OCI-LY3 (cell line): ENCODE results near the gene GTF3C5.

Source experiments
- EZH2phosphoT487 ChIP-seq: fragments of 200-600 bp; shearing (Covaris generic); IDR thresholded peaks from 2 replicates; pipeline ENCODE4 v1.6.1; 2018; ENCODE audit warnings: antibody characterized with exemption, mixed run types, low read depth
- TF ChIP-seq, protein P1 (sequence below): fragments of 200-600, 300-600 bp; sonication (generic); IDR thresholded peaks from 2 replicates; pipeline ENCODE4 v1.5.1; 2014; ENCODE audit warnings: antibody characterized with exemption, low read length, low read depth

DNA sequence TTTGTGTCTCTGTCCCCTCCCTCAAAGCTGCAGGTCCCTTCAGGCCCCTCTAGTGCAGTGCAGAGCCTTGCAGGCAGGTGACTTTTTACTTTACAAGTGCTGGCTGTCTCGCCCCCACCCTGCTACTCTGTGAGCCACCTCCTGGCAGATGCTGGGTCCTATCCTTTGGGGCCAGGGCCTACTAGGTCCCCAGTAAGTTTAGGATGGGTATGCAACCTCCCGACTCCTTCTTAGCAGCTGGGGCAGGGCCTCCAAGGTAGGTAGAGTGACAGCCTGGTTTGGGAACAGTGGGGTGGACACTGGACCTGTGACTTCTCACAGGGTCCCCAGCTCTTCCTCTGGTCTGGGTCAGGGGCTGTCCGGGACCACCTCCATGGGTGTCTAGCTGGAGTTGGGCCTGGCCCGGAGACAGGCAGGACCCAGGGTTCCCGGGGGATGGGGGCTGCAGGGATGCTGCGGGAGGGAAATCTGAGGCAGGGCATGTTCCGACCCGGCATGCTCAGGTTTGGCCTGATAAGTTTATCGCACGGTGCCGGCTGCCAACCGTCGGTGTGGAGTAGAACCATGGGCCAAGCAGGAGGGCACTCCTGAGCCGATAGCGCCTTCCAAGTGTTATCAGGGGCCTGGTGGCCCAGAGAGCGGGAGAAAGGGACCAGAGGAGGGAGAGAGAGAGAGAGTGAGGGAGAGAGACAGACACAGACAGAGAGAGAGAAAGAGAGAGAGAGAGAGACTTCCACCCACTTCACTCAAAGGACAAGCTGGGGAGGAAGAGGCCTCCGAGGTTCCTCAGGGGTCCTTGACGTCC lies 31.8 kb upstream of the GTF3C5 start:
- TF ChIP-seq, protein P1, sequence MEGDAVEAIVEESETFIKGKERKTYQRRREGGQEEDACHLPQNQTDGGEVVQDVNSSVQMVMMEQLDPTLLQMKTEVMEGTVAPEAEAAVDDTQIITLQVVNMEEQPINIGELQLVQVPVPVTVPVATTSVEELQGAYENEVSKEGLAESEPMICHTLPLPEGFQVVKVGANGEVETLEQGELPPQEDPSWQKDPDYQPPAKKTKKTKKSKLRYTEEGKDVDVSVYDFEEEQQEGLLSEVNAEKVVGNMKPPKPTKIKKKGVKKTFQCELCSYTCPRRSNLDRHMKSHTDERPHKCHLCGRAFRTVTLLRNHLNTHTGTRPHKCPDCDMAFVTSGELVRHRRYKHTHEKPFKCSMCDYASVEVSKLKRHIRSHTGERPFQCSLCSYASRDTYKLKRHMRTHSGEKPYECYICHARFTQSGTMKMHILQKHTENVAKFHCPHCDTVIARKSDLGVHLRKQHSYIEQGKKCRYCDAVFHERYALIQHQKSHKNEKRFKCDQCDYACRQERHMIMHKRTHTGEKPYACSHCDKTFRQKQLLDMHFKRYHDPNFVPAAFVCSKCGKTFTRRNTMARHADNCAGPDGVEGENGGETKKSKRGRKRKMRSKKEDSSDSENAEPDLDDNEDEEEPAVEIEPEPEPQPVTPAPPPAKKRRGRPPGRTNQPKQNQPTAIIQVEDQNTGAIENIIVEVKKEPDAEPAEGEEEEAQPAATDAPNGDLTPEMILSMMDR = no peak
- no peak for TF ChIP-seq EZH2phosphoT487
